VCaP (cell line): Measurements from ENCODE around the gene ARHGAP33.

Experiments used
- H3K27ac ChIP-seq: fragments of 450-650 bp; 2 replicates; pipeline ENCODE4 v1.5.1; 2017
- TF ChIP-seq, protein P1 (sequence below): fragments of 450-650 bp; conservative IDR thresholded peaks from 2 replicates; pipeline ENCODE4 v1.5.1; 2017; ENCODE audit warnings: mild to moderate bottlenecking, moderate library complexity

The ARHGAP33 gene

DNA sequence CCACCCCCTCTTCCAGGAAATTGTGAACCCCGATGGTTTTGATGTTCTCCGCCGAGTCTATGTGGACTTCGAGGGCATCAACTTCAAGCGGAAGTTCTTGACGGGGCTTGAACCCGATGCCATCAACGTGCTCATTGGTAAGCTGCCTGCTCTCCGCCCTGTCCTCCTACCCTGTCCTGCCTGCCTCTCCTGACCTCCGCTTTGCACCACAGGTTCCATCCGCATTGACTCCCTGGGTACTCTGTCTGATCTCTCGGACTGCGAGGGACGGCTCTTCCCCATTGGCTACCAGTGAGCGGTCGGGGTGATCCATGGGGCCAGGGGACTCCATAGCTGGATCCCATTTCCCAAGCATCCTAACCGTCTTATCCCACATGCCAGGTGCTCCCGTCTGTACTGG is 45.0 kb upstream of the ARHGAP33 start:
- TF ChIP-seq, protein P1, sequence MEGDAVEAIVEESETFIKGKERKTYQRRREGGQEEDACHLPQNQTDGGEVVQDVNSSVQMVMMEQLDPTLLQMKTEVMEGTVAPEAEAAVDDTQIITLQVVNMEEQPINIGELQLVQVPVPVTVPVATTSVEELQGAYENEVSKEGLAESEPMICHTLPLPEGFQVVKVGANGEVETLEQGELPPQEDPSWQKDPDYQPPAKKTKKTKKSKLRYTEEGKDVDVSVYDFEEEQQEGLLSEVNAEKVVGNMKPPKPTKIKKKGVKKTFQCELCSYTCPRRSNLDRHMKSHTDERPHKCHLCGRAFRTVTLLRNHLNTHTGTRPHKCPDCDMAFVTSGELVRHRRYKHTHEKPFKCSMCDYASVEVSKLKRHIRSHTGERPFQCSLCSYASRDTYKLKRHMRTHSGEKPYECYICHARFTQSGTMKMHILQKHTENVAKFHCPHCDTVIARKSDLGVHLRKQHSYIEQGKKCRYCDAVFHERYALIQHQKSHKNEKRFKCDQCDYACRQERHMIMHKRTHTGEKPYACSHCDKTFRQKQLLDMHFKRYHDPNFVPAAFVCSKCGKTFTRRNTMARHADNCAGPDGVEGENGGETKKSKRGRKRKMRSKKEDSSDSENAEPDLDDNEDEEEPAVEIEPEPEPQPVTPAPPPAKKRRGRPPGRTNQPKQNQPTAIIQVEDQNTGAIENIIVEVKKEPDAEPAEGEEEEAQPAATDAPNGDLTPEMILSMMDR = no peak
- H3K27ac ChIP-seq = no peak overlapping the region

DNA sequence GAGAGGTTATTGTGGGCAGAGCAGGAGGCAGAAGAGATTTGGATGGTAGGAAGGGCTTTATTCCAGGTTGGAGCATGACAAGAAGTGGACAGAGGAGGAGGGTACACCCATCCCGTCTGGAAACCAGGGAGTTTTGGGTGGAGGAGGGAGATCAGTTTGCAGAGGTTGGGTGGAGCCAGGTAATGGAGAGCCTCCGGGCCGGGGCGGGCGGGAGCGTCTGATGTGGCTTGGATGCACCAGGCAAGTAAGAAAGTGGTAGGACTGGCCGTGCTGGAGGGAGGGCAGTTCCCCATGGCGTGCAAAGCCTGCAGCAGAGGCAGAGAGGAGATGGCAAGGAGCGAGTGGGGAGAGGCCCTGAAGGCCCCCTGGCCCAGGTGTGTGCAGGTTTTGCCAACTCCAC is 44.0 kb upstream of the ARHGAP33 start:
- TF ChIP-seq, protein P1 = no peak
- H3K27ac ChIP-seq = no peak overlapping the region

DNA sequence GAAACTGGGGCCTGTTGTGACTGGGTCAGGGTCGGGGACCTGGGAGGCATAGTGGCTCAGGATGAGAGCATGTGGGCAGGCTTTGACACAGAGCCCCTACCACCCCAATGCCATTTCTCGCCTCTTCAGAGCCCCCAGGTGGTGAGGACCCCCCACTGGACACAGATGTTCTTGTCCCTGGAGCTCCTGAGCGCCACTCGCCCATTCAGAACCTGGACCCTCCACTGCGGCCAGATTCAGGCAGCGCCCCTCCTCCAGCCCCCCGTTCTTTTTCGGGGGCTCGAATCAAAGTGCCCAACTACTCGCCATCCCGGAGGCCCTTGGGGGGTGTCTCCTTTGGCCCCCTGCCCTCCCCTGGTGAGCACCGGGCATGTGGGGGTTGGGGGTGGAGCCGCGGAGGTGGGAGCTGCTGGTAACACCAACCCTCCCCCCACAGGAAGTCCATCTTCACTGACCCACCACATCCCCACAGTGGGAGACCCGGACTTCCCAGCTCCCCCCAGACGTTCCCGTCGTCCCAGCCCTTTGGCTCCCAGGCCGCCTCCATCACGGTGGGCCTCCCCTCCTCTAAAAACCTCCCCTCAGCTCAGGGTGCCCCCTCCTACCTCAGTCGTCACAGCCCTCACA is 43.5 kb upstream of the ARHGAP33 start:
- H3K27ac ChIP-seq = no peak overlapping the region
- TF ChIP-seq, protein P1 = no peak

DNA sequence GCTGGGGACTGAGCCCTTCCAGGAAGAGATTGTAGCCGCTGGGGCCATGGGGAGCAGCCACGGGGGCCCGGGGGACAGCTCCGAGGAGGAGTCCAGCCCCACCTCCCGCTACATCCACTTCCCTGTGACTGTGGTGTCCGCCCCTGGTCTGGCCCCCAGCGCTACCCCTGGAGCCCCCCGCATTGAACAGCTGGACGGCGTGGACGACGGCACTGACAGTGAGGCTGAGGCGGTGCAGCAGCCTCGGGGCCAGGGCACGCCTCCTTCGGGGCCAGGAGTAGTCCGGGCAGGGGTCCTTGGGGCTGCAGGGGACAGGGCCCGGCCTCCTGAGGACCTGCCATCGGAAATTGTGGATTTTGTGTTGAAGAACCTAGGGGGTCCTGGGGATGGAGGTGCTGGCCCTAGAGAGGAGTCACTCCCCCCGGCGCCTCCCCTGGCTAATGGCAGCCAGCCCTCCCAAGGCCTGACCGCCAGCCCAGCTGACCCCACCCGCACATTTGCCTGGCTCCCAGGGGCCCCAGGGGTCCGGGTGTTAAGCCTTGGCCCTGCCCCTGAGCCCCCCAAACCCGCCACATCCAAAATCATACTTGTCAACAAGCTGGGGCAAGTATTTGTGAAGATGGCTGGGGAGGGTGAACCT is 42.7 kb upstream of the ARHGAP33 start:
- no peak overlapping the region for H3K27ac ChIP-seq
- TF ChIP-seq, protein P1 = no peak

DNA sequence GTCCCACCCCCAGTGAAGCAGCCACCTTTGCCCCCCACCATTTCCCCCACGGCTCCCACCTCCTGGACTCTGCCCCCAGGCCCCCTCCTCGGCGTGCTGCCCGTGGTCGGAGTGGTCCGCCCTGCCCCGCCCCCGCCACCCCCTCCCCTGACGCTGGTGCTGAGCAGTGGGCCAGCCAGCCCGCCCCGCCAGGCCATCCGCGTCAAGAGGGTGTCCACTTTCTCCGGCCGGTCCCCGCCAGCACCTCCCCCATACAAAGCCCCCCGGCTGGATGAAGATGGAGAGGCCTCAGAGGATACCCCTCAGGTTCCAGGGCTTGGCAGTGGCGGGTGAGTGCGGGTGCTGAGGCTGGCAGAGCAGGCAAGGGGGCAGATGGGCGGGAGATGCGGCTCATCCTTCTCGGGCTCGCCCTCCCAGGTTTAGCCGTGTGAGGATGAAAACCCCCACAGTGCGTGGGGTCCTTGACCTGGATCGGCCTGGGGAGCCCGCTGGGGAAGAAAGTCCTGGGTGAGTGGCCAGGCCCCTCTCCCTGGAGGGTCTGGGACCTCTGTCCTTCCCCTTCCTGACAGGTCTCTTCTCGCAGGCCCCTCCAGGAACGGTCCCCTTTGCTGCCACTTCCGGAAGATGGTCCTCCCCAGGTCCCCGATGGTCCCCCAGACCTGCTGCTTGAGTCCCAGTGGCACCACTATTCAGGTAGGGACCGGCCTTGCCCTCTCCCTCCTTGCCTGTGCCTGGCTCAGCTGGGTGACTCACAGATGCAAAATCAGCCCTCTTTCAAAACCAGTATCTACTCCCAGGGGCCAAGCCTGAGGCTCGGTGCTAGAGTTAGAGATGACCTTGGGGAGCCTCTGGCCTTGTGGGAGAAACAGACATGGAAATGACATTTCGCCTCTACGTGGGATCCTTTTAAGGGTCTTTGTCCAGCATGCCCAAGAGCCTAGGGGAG is 41.9 kb upstream of the ARHGAP33 start:
- TF ChIP-seq, protein P1 = no peak
- H3K27ac ChIP-seq = no peak overlapping the region

DNA sequence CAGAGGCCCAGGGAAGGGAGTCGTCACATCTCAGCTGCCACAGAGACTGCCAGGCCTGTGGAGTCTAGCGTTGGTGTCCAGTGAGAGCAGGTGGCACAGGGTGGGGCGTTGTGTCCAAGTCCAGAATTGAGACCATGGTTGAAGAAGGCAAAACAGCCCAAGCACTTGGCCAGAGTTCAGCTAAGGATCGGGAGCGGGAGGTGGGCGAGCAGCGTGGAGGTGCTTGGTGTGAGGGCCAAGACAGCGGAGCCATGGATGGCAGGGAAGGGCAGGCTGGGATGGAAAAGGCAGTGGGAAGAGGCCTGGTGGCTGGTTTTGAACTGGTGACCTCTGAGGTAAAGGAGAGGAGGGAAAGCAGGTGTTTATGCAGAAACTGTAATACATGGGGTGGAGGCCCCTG is 41.1 kb upstream of the ARHGAP33 start:
- TF ChIP-seq, protein P1 = no peak
- no peak overlapping the region for H3K27ac ChIP-seq

GRCh38 chr19:35734889-35735288 is 40.5 kb upstream of the ARHGAP33 start:
- TF ChIP-seq, protein P1 = no peak
- H3K27ac ChIP-seq = no peak overlapping the region
